Left ventricle myocardium inferior (tissue), 1 donor: Measurements from ENCODE around the gene GNAT1. TPM values are rescaled to one million over a fixed set of nuclear protein-coding genes. Genes with fewer than 3 reads are reported as not detected.
A peak's percentile ranks its signal among the peaks of the same experiment; 100 is the strongest.

ENCODE experiments used
- DNase-seq: peaks from one replicate; pipeline ENCODE4 v3.0.0-alpha.2; 2020
- H3K27ac ChIP-seq: fragments of 200-600 bp; replicated peaks from 2 replicates; pipeline ENCODE4 v1.8.0; 2021
- H3K27me3 ChIP-seq: fragments of 200-600 bp; 2 replicates; pipeline ENCODE4 v1.8.0; 2021; ENCODE audit warnings: low read depth
- H3K36me3 ChIP-seq: fragments of 200-600 bp; 2 replicates; pipeline ENCODE4 v1.8.0; 2021
- H3K4me1 ChIP-seq: fragments of 200-600 bp; 2 replicates; pipeline ENCODE4 v1.8.0; 2021
- H3K4me3 ChIP-seq: fragments of 200-600 bp; 2 replicates; pipeline ENCODE4 v1.8.0; 2021; ENCODE audit warnings: mild to moderate bottlenecking, moderate library complexity
- H3K9me3 ChIP-seq: fragments of 200-600 bp; replicated peaks from 2 replicates; pipeline ENCODE4 v1.8.0; 2021
- CTCF ChIP-seq: fragments of 200-600 bp; IDR thresholded peaks from 2 replicates; pipeline ENCODE4 v1.8.0; 2021; ENCODE audit warnings: antibody characterized with exemption, mild to moderate bottlenecking, borderline replicate concordance
- intact Hi-C: fragments of 100-400 bp; cut with micrococcal nuclease; formaldehyde crosslinking; loops from one replicate; pipeline ENCODE4 v1.11.0; 2022
- total RNA-seq: library from RNA; stranded (reverse); fragmentation: NEBNext Ultra II Directional; extraction: Animal tissue kit (Norgen Biotek cat#: 25700); gene quantifications from one replicate; pipeline ENCODE4 v1.2.1, GENCODE V29; 2021
- donor health status: DM: no; HTN: yes; CAD: no; lungs with severe emphysema.

Gene GNAT1
- total RNA-seq, 1 donor from 2014 or later: not detected

- H3K4me1 ChIP-seq: peaks cover 94% of the 10 kb centered on the region
These were observed 48.2 kb downstream of the GNAT1 start for GRCh38 chr3:50239649-50240048.

GRCh38 chr3:50241163-50241562 is 49.8 kb downstream of the GNAT1 start:
- Histone ChIP-seq H3K27ac (peak overlapping the region; percentile 99), H3K4me3 (peak overlapping the region; percentile 91), H3K9me3 (no peaks in the 10 kb centered on the region), H3K27me3 (no peaks in the 10 kb centered on the region), H3K4me1 (peaks cover 100% of the 10 kb centered on the region), H3K36me3 (peaks cover 4% of the 10 kb centered on the region)
- no peak for DNase-seq
- intact Hi-C loops: no loop called here
- no peak for TF ChIP-seq CTCF

More at GRCh38 chr3:50239649-50240048, 48.2 kb downstream of the GNAT1 start:
- Histone ChIP-seq H3K27ac (peak overlapping the region; percentile 99), H3K36me3 (peaks cover 4% of the 10 kb centered on the region), H3K27me3 (no peaks in the 10 kb centered on the region), H3K4me3 (peak overlapping the region; percentile 91), H3K9me3 (no peaks in the 10 kb centered on the region)
- intact Hi-C loops: no loop called here
- no peak for DNase-seq
- no peak for TF ChIP-seq CTCF

GRCh38 chr3:50241713-50242380 is 50.4 kb downstream of the GNAT1 start:
- DNase-seq: no peak
- no peak for TF ChIP-seq CTCF
- Histone ChIP-seq H3K9me3 (no peaks in the 10 kb centered on the region), H3K36me3 (peaks cover 4% of the 10 kb centered on the region), H3K4me3 (peak overlapping the region; percentile 91), H3K4me1 (peaks cover 100% of the 10 kb centered on the region), H3K27me3 (no peaks in the 10 kb centered on the region), H3K27ac (peak overlapping the region; percentile 99)
- intact Hi-C loops: no loop called here

GRCh38 chr3:50242381-50242770 is 51.0 kb downstream of the GNAT1 start:
- intact Hi-C loops: no loop called here
- peaks cover 4% of the 10 kb centered on the region for H3K36me3 ChIP-seq

GRCh38 chr3:50242851-50243542 is 51.6 kb downstream of the GNAT1 start:
- peak; percentile 74 for DNase-seq
- Histone ChIP-seq H3K9me3 (no peaks in the 10 kb centered on the region), H3K36me3 (peaks cover 4% of the 10 kb centered on the region), H3K4me3 (peak overlapping the region; percentile 91), H3K27me3 (no peaks in the 10 kb centered on the region), H3K4me1 (peaks cover 100% of the 10 kb centered on the region), H3K27ac (peak overlapping the region; percentile 99)
- intact Hi-C loops: no loop called here
- TF ChIP-seq CTCF: peak; percentile 20

More at GRCh38 chr3:50242381-50242770, 51.0 kb downstream of the GNAT1 start:
- H3K27ac ChIP-seq: peak overlapping the region; percentile 99
- H3K4me3 ChIP-seq: peak overlapping the region; percentile 91
- peaks cover 100% of the 10 kb centered on the region for H3K4me1 ChIP-seq
- no peak for DNase-seq
- no peaks in the 10 kb centered on the region for H3K27me3 ChIP-seq
- no peak for TF ChIP-seq CTCF
- no peaks in the 10 kb centered on the region for H3K9me3 ChIP-seq
